HG03378 (cell line): ENCODE results near the gene ARIH2.
"Not testable (repeated sequence)": the region's sequence is repeated elsewhere in the genome, so short reads cannot be mapped to it uniquely, and the experiment has no call there.

Experiments
- ATAC-seq: cut with Tn5 transposase; IDR thresholded peaks from one replicate; pipeline ENCODE4 v1.9.1; 2021; ENCODE audit warnings: mild to moderate bottlenecking, moderate library complexity; ENCODE audit not compliant: unreplicated experiment

The ARIH2 gene

DNA sequence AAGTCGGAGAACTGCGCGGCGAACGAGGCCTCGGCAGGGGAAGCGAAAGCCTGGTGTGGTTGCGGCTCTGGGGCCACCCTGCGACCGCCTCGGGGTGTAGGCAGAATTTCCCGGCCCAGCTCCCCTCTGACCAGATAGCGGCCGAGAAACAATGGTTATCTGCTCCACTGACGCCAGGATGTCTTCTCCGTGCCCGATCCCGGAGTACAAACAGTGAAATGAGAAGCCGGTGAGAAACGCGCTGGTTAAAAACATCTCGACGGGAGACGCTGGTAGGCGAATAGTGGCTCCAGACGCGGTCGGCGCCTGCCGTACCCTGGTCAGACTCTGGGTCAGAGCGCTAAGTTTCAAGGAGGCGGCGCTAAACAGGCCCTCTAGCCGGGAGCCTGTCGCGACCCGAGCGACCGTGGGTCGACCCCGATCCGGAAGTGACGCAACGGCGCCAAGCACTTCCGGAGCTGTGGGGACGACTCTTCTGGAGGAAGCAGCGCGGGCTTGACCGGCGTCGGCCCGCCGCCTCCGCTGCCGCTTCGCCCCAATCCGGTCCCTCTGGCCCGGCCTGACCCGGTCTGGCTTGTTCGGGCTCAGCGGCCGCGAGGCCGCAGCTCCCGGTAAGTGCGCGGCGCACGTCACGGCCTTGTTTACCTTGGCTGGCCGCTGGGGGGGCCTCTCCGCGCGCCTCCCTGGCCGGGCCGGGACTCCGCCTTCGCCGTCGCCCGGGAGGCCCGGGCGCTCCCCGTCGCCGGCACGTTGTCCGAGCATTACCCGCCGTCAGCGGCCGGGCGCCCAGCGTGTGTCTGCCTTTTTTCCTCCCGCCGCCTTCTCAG, at the start of gene ARIH2:
Gene ARIH2 (plus strand): TSS at position 455 of the 827 bp plus-strand sequence. CDS start 8,717 bp downstream, outside the sequence.
- peak; percentile 65 for ATAC-seq

GRCh38 chr3:48877671-48878070, 41.0 kb upstream of the ARIH2 start:
- ATAC-seq, result no peak

- ATAC-seq, result no peak
Observed at GRCh38 chr3:48879307-48879993, 39.2 kb upstream of the ARIH2 start.

GRCh38 chr3:48879994-48880377, 38.7 kb upstream of the ARIH2 start:
- ATAC-seq, result no peak

DNA sequence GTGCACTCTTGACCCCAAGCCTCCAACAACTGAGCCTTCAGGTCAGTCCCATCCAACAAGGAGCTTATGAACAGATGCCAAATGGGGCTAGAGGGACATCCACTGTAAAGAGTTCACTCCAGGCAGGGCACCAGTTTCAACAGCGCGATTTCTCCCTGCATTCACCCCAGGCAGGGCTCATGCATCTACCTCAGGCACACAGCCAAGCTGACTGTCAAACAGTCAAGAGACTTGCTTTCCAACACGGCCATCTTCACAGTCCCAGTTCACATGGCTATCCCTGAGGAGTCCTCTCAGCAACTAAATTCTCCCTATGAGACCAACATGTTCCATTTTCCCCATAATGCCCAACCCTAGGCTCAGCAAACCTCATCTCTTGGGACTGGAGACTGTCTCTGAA, 37.6 kb upstream of the ARIH2 start:
- no peak for ATAC-seq

GRCh38 chr3:48881652-48882114, 37.0 kb upstream of the ARIH2 start:
- no peak for ATAC-seq

GRCh38 chr3:48885753-48886152, 32.9 kb upstream of the ARIH2 start:
- ATAC-seq, result no peak

- no peak for ATAC-seq
Observed at GRCh38 chr3:48891606-48892005, 27.0 kb upstream of the ARIH2 start.

GRCh38 chr3:48894516-48894915, 24.1 kb upstream of the ARIH2 start:
- ATAC-seq, result no peak

- ATAC-seq, result no peak
Observed at GRCh38 chr3:48896936-48897335, 21.7 kb upstream of the ARIH2 start.

GRCh38 chr3:48897460-48898376, 20.9 kb upstream of the ARIH2 start:
- ATAC-seq, result no peak

GRCh38 chr3:48898383-48899234, 20.0 kb upstream of the ARIH2 start, which contains the start of gene SLC25A20:
TSS of gene SLC25A20 (minus strand) at chr3:48898882. CDS start at chr3:48898794, 88 bp downstream.
- ATAC-seq, result peak; percentile 61

GRCh38 chr3:48899273-48899672, 19.4 kb upstream of the ARIH2 start:
- no peak for ATAC-seq

DNA sequence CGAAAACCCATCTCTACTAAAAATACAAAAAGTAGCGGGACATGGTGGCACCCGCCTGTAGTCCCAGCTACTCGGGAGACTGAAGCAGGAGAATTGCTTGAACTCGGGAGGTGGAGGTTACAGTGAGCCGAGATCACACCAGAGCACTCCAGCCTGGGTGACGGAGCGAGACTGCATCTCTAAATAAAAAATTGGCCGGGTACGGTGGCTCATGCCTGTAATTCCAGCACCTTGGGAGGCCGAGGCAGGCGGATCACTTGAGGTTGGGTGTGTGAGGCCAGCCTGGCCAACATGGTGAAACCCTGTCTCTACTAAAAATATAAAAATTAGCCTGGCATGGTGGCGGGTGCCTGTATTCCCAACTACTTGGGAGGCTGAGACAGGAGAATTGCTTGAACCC, 11.6 kb upstream of the ARIH2 start:
- ATAC-seq, result not testable (repeated sequence)

DNA sequence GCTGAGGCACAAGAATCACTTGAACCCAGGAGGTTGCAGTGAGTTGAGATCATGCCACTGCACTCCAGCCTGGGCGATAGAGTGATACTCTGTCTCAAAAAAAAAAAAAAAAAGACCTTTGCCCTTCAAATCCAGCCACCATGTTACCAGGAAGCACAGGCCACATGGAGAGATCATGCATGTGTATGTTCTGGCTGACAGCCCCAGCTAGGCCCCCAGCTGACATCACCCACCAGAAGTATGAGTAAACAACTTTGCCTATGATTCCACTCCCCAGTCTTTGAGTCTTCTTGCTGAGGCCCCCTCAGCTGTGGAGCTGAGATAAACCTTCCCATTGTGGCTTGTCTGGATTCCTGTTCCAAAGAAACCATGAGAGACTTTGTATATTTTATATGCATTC, 3.3 kb upstream of the ARIH2 start:
- no peak for ATAC-seq

DNA sequence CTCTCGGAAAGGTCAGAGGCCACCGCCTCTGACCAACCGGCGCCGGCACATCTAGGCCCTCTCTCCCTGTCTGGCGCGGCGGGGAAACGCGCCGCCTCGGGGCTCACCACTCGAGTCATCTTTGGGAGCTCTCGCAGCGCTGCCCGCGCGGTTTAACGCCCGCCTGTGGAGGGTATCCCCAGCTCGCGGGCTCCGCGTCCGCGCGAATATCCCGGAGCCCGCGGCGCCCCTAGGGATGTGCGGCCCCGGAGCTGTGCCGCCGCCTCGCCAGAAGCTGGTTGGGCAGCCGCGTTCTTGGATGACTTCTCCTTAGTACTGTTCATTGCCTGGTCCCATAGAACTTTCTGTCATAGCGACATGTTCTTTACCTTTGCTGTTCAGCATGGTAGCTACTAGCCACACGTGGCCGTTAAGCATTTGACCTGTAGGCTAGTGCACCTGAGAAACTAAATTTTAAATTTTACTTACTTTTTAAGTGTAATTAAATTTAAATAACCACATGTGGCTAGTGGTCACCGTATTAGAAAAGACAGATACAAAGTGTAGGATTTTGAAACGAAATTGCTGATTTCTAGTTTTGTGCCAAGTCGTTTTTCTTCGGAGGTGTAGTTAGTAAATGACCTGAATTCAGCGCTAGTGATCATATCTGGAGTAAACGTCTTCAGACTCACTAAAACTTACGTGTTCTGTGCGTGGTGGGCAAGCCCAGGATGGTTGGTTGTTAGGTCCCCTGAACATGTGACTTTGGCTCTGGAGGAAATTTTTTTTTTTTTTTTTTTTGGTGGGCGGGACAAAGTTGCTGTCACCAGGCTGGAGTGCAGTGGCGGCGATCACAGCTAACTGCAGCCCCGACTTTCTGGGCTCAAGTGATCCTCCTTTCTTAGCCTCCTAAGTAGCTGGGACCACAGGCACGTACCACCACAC, 835 bp downstream of the ARIH2 start:
- ATAC-seq, result peak; percentile 7

DNA sequence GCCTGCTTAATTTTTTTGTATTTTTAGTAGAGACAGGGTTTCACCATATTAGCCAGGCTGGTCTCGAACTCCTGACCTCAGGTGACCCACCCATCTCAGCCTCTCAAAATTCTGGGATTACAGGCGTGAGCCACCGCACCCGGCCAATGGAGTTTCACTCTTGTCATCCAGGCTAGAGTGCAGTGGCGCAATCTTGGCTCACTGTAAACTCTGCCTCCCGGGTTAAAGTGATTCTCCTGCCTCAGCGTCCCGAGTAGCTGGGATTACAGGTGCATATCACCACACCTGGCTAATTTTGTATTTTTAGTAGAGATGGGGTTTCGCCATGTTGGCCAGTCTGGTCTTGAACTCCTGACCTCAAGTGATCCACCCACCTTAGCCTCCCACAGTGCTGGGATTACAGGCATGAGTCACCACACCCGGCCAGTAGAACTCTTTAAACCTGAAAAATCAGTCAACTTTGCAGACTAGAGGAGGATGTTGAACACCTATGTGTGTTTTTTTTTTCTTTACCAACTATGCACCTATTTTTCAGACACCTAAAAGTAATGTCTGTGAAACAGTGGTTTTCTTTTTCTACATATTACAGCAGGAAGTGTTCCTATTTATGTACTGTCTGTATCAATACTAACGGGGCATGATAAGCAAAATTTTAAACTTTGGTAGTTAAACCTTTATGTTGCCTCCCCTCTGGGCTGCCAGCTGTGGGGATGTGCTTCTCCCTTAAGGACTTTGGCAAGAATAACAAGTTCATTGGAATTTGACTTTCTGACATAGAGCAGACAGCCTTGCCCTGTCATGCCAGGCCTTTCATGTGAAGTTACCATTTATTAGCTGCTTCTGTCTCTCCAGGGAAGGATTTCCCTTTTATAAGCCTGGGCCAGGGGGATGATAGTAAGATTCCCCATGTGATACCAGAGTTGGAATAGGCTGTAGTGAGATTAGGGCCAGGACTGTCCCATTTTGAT, 8.1 kb downstream of the ARIH2 start:
- no peak for ATAC-seq

DNA sequence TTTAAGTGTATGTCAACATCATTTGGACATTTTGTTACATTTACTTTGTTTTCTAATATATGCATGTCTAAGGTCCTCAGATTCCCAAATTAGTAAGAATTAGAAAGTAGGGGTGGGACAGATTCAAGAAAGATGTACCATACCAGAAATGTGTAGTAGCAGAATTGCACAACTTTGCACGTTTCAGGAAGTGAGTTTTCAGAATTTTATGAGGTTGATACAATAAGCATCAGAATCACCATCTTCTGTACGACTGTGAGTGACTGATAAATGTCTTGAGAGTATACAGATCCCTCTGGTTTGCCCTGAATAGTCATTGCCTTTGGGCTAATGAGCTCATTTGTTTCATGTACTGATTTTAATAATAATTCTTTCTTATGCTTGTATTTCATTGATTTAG, 9.3 kb downstream of the ARIH2 start:
- no peak for ATAC-seq
